ENCODE measurements around the gene SOS2. TPM values are rescaled to one million over a fixed set of nuclear protein-coding genes. Genes with fewer than 3 reads are reported as not detected.
A peak's percentile ranks its signal among the peaks of the same experiment; 100 is the strongest.
"Not testable (repeated sequence)": the region's sequence is repeated elsewhere in the genome, so short reads cannot be mapped to it uniquely, and the experiment has no call there.

SOS2 gene
- total RNA-seq, 1 donor from 2014 or later: 52.4 TPM

DNA sequence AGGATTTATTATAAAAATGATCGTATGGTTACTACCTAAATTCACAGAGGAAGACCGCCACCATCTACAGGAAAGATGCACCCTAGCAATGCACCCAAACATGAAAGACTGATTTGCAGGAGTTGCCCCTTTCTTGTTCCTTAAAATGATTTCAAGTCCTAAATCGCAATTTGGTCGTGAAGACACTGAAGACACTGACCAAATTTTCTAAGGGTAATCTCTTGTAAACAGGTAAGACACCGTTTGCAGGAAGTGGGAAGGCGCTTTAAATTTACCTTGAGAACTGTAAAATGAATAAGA is 1.0 kb downstream of the SOS2 start:
- no peak for ATAC-seq
- intact Hi-C loops (cut with DNase I): no loop called here
- no peak for DNase-seq (ENCODE audit: low spot score)

GRCh38 chr14:50229681-50230080 is 1.7 kb downstream of the SOS2 start:
- intact Hi-C loops (cut with DNase I): no loop called here
- ATAC-seq: no peak

GRCh38 chr14:50228313-50228712 is 3.1 kb downstream of the SOS2 start:
- intact Hi-C loops (cut with DNase I): no loop called here
- ATAC-seq: no peak
- no peak for DNase-seq (ENCODE audit: low spot score)

More at GRCh38 chr14:50229681-50230080, 1.7 kb downstream of the SOS2 start:
- DNase-seq (ENCODE audit: low spot score): no peak

- intact Hi-C loops (cut with DNase I): no loop called here
- DNase-seq (ENCODE audit: low spot score) (no peak), ATAC-seq (no peak)
Measured at GRCh38 chr14:50225974-50226297, 5.4 kb downstream of the SOS2 start.

- intact Hi-C loops (cut with DNase I): no loop called here
- ATAC-seq: peak; percentile 86
- DNase-seq (ENCODE audit: low spot score): no peak
Measured at GRCh38 chr14:50225067-50225973, 6.1 kb downstream of the SOS2 start.

DNA sequence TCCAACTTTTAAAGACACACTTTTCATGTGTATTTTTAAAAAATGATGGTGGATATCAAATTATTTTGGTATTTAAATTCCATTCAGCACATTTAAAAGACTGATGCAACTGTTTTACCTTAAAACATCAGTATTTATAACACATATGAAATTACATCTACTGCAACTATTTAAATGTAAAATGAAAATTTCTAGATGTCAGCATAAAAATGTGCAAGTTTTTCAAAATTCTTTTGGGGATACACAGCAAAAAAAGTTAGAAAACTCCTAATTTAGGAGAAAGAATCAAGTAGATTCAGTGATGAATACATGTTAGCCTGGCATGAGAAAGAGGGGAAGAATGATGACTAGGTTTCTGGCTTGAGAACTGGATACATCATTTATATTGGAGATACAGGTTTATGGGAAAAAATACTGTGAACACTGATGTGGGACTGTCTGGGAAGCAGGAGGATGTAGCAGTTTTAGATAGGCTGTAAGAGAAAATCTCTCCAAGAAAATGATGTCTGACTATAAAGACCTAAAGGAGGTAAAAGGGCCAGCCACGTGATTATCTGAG is 9.2 kb downstream of the SOS2 start:
- intact Hi-C loops (cut with DNase I): no loop called here
- DNase-seq (ENCODE audit: low spot score) (no peak), ATAC-seq (no peak)

- ATAC-seq (no peak), DNase-seq (ENCODE audit: low spot score) (no peak)
- intact Hi-C loops (cut with DNase I): no loop called here
Measured at GRCh38 chr14:50218501-50218900, 12.9 kb downstream of the SOS2 start.

GRCh38 chr14:50215416-50215815 is 16.0 kb downstream of the SOS2 start:
- no peak for ATAC-seq
- intact Hi-C loops (cut with DNase I): no loop called here
- no peak for DNase-seq (ENCODE audit: low spot score)

DNA sequence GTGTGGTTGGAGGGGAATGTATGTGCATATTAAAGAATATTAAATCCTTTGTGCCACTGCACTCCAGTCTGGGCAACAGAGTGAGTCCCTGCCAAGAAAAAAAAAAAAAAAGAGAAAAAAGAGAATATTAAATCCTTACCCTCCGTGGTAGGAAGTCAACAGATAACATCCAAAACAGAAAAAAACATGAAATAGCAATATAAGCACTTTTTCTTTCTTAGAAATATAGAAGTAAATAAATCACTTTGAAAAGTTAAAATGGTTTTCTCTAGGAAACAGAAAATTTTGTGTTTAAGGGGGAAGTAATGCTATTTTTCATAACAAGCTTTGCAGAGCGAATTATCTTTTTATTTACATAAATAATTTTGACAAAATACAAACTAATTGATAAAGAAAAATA is 17.6 kb downstream of the SOS2 start:
- ATAC-seq: no peak
- DNase-seq (ENCODE audit: low spot score): no peak
- intact Hi-C loops (cut with DNase I): no loop called here

GRCh38 chr14:50212726-50213125 is 18.7 kb downstream of the SOS2 start:
- no peak for DNase-seq (ENCODE audit: low spot score)
- ATAC-seq: no peak
- intact Hi-C loops (cut with DNase I): no loop called here

- DNase-seq (ENCODE audit: low spot score): no peak
- no peak for ATAC-seq
- intact Hi-C loops (cut with DNase I): no loop called here
Measured at GRCh38 chr14:50210074-50210473, 21.3 kb downstream of the SOS2 start.

- ATAC-seq (no peak), DNase-seq (ENCODE audit: low spot score) (no peak)
- intact Hi-C loops (cut with DNase I): no loop called here
Measured at GRCh38 chr14:50198499-50198898, 32.9 kb downstream of the SOS2 start.

DNA sequence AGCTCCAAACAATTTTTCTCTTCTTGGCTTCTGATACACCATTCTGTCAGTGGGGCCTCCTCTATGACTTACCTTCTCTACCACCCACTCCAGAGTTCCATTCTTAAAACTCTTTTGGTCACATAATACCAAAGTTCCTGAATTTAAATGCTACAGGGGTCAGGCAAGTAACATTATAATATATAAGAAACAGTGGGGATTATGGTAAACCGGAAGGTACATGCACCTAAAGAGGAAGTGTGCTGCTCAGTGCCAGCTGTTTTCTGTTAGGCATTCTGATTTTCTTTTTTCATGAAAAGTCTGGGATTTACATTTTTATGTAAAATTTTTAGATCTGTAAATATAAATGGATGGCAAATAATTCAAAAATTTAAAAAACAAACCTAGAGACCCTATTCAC is 39.9 kb downstream of the SOS2 start:
- intact Hi-C loops (cut with DNase I): no loop called here
- DNase-seq (ENCODE audit: low spot score) (no peak), ATAC-seq (no peak)

DNA sequence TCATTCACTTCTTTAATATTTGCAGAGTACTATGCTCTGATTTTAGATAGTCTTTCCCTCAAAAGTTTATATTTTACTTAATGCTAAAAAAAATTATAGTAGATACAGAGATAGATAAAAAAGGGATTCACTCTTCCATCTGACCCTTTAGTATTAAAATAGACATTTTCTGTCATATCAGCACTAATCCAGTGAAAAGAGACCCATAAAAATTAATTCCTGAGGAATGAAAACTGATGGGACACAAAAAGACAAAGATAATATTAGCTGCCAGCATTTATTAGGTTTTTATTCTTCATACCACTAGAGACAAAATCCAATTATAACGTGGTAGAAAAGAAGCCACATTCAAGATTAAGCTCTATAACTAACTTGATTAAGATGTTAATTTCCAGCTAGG is 45.3 kb downstream of the SOS2 start:
- DNase-seq (ENCODE audit: low spot score) (no peak), ATAC-seq (no peak)
- intact Hi-C loops (cut with DNase I): no loop called here

GRCh38 chr14:50173891-50174290 is 57.5 kb downstream of the SOS2 start:
- intact Hi-C loops (cut with DNase I): no loop called here
- DNase-seq (ENCODE audit: low spot score) (no peak), ATAC-seq (no peak)

DNA sequence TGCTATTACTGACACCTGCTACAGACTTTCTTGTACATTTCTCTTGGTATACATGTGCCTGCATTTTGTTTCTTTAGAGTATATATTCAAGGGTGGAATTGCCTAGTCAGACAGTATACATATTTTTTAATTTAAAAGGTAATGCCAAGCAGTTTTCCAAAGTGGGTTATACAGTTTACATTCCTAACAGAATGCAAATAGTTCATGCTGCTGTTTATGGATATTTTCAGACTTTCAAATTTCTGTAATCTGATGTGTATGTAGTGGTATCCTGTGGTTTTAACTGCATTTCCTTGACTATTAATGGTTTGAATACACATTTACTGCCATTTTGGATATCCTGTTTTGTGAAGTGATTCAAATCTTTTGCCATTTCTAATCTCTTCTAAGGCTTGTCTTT is 59.5 kb downstream of the SOS2 start:
- intact Hi-C loops (cut with DNase I): no loop called here
- ATAC-seq: no peak
- no peak for DNase-seq (ENCODE audit: low spot score)

DNA sequence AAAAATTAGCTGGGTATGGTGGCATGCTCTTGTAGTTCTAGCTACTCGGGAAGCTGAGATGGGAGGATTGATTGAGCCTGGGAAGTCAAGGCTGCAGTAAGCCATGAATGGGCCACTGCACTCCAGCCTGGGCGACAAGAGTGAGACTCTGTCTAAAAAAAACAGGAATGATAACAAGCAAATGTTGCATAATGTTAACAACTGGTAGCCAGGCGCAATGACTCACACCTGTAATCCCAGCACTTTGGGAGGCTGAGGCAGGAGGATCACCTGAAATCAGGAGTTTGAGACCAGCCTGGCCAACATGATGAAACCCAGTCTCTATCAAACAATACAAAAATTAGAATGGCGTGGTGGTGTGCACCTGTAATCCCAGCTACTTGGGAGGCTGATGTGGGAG is 64.0 kb downstream of the SOS2 start:
- intact Hi-C loops (cut with DNase I); ATAC-seq; DNase-seq (ENCODE audit: low spot score): not testable (repeated sequence)

GRCh38 chr14:50156111-50156510 is 75.3 kb downstream of the SOS2 start:
- intact Hi-C loops (cut with DNase I): no loop called here
- no peak for ATAC-seq
- DNase-seq (ENCODE audit: low spot score): no peak

DNA sequence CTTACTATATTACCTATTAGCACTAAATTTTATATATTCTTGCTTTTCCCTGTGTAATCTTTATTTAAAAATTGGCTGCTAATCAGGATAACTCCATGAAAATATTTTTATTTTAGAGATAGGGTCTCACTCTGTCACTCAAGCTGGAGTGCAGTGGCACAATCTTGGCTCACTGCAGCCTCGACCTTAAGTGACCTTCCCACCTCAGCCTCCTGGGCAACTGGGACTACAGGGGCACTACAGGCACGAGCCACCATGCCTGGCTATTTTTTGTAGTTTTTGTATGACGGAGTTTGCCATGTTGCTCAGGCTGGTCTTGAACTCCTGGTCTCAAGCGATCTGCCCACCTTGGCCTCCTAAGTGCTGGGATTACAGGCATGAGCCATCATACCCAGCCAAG is 82.6 kb downstream of the SOS2 start:
- DNase-seq (ENCODE audit: low spot score) (no peak), ATAC-seq (no peak)
- intact Hi-C loops (cut with DNase I): loop anchor here (5.0 kb wide), 1 partner anchor 384 kb away; the partner anchor contains the start of gene MAP4K5

DNA sequence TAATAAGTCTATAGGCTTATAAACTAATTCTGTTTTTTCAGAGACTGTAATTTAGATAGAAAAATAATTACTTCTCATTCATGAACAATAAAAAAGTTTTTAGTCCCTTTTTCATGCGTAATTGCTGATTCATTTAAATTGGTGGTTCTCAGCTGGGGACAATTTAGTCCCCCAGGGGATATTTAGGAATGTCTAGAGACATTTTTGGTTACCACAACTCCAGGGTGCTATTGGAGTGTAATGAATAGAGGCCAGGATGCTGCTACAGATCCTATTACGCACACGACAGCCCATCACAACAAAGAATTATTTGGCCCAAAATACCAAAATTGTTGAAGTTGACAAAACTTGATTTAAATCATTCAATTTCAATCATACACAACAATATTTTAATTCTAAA is 92.2 kb downstream of the SOS2 start:
- no peak for ATAC-seq
- intact Hi-C loops (cut with DNase I): no loop called here
- DNase-seq (ENCODE audit: low spot score): no peak

GRCh38 chr14:50127802-50128201 is 103.6 kb downstream of the SOS2 start:
- no peak for ATAC-seq
- DNase-seq (ENCODE audit: low spot score): no peak
- intact Hi-C loops (cut with DNase I): no loop called here
